ENCODE measurements around the gene UBR7.

- TF ChIP-seq CTCF (IDR thresholded peaks at IDR 0.05; ENCODE audit: borderline replicate concordance, extremely low read depth, low read length, poor library complexity, severe bottlenecking) (no peak), EZH2 (IDR thresholded peaks at IDR 0.05; ENCODE audit: borderline replicate concordance, low read depth, low read length, severe bottlenecking) (no peak)
Observed at GRCh38 chr14:93240678-93241000, 33.6 kb downstream of the UBR7 start.

Data from DND-41 (cell line).